Dendritic cell treated with granulocyte-macrophage colony-stimulating factor and Interleukin-4, amounts not matched to agents 40 ng/mL and 50 ng/mL, for 4 days (primary cell): ENCODE data around the gene KLK10.
"Not testable (repeated sequence)": the region's sequence is repeated elsewhere in the genome, so short reads cannot be mapped to it uniquely, and the experiment has no call there.

Experiments
- H3K27ac Mint-ChIP-seq: one replicate; pipeline ENCODE4 v1.8.0; 2022; ENCODE audit warnings: mild to moderate bottlenecking, mixed read lengths
- H3K27me3 Mint-ChIP-seq: one replicate; pipeline ENCODE4 v1.8.0; 2022; ENCODE audit warnings: mild to moderate bottlenecking, mixed read lengths
- H3K36me3 Mint-ChIP-seq: one replicate; pipeline ENCODE4 v1.8.0; 2022; ENCODE audit warnings: low read depth, mixed read lengths
- H3K4me1 Mint-ChIP-seq: one replicate; pipeline ENCODE4 v1.8.0; 2022; ENCODE audit warnings: low read depth, mixed read lengths
- H3K4me3 Mint-ChIP-seq: one replicate; pipeline ENCODE4 v1.8.0; 2022; ENCODE audit warnings: mild to moderate bottlenecking, moderate library complexity, mixed read lengths
- H3K9me3 Mint-ChIP-seq: one replicate; pipeline ENCODE4 v1.8.0; 2022; ENCODE audit warnings: mixed read lengths
- intact Hi-C: fragments of 100-400 bp; cut with micrococcal nuclease; formaldehyde crosslinking; loops from one replicate; pipeline ENCODE4 v1.15.0; 2022

KLK10 gene

DNA sequence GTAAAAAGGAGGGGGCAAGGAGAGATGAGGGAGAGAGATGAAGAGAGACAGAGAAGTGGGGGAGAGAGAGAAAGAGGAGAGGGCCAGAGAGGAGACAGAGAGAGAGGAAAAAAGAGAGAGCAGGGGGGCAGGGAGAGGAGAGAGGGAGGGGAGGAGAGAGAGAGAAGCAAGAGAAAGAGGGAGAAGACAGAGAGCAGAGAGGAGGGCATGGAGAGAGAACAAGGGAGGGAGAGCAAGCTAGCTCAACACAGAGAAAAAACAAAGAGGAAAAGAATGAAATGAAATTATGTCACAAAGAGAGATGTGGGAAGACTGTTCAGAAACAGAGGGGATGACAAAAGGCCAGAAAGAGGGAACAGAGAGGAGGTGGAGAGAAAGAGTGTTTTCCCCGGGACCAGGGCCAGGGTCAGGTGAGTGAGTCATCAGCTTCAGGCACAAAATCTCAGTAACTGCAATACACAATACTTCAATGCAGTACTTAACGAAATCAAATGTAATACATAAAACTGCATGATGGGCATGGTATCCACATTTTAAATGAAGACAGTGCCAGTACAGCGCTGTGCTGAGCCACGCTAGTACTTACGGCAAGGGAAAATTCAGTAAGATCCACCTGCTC, 40.6 kb downstream of the KLK10 start:
- Mint-ChIP-seq H3K4me1 (no peaks in the 10 kb centered on the region), H3K36me3 (no peaks in the 10 kb centered on the region), H3K4me3 (no peak overlapping the region), H3K9me3 (no peaks in the 10 kb centered on the region), H3K27ac (no peak overlapping the region), H3K27me3 (peaks cover 40% of the 10 kb centered on the region)
- intact Hi-C loops: no loop called here

DNA sequence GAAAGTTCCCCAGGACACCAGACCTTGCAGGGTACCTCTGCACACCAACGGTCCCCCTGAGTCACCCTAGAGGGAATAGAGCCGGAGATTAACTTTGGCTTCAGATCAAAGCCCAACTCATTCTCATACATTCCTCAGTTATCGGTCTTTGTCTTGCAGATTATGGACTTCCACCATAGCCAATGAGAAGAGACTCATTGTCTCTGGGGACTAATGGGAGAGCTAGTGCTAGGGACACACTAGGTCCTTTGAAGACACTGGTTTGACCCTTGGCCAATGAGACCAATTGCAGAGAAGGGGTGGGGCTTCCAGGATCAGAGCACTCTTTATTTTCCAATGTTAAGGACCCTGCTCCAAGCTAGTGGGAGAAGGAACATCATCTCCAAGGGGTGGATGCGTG, 41.9 kb downstream of the KLK10 start:
- H3K27me3 Mint-ChIP-seq: peaks cover 34% of the 10 kb centered on the region
- H3K4me1 Mint-ChIP-seq: no peaks in the 10 kb centered on the region
- H3K4me3 Mint-ChIP-seq: no peak overlapping the region
- no peaks in the 10 kb centered on the region for H3K36me3 Mint-ChIP-seq
- intact Hi-C loops: no loop called here
- H3K9me3 Mint-ChIP-seq: no peaks in the 10 kb centered on the region
- no peak overlapping the region for H3K27ac Mint-ChIP-seq

DNA sequence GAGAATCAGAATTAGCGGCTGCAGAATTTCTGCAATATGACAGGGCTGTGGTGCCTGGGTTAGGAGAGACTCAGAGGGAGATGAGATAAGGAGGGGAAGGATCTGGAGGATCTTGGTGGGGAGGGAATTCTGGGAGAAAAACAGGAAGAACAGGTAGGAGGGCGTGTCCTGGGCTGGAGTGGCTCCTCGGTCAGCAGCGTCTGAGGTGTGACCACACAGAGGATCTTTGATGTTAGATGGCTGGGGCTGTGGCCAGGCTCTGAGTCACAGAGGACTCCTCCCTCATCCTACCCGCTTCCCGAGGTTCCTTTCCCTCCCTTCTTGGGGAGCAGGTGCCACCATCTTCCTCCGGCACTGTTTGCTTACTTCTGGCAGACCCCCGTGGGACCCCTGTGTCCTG, 43.7 kb downstream of the KLK10 start:
- H3K27me3 Mint-ChIP-seq: peaks cover 22% of the 10 kb centered on the region
- no peaks in the 10 kb centered on the region for H3K9me3 Mint-ChIP-seq
- intact Hi-C loops: no loop called here
- no peak overlapping the region for H3K4me3 Mint-ChIP-seq
- H3K36me3 Mint-ChIP-seq: no peaks in the 10 kb centered on the region
- no peak overlapping the region for H3K27ac Mint-ChIP-seq
- no peaks in the 10 kb centered on the region for H3K4me1 Mint-ChIP-seq

DNA sequence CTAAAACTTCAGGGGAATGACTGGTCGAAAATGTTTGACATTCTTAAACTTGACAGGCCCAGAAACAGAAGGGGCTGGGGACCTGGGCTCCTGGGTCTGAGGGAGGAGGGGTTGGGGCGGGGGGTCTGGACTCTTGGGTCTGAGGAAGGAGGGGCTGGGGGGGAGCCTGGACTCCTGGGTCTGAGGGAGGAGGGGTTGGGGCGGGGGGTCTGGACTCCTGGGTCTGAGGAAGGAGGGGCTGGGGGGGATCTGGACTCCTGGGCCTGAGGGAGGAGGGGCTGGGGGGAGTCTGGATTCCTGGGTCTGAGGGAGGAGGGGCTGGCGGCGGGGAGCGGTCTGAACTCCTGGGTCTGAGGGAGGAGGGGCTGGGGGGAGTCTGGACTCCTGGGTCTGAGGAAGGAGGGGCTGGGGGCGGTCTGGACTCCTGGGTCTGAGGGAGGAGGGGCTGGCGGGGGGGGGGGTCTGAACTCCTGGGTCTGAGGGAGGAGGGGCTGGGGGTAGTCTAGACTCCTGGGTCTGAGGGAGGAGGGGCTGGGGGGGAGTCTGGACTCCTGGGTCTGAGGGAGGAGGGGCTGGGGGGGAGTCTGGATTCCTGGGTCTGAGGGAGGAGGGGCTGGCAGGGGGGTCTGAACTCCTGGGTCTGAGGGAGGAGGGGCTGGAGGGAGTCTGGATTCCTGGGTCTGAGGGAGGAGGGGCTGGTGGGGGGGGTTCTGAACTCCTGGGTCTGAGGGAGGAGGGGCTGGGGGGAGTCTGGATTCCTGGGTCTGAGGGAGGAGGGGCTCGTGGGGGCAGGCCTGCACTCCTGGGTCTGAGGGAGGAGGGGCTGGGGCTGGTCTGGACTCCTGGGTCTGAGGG, 44.6 kb downstream of the KLK10 start:
- H3K27ac Mint-ChIP-seq: no peak overlapping the region
- no peaks in the 10 kb centered on the region for H3K9me3 Mint-ChIP-seq
- H3K36me3 Mint-ChIP-seq: no peaks in the 10 kb centered on the region
- no peaks in the 10 kb centered on the region for H3K4me1 Mint-ChIP-seq
- no peak overlapping the region for H3K4me3 Mint-ChIP-seq
- peaks cover 23% of the 10 kb centered on the region for H3K27me3 Mint-ChIP-seq
- intact Hi-C loops: no loop called here

DNA sequence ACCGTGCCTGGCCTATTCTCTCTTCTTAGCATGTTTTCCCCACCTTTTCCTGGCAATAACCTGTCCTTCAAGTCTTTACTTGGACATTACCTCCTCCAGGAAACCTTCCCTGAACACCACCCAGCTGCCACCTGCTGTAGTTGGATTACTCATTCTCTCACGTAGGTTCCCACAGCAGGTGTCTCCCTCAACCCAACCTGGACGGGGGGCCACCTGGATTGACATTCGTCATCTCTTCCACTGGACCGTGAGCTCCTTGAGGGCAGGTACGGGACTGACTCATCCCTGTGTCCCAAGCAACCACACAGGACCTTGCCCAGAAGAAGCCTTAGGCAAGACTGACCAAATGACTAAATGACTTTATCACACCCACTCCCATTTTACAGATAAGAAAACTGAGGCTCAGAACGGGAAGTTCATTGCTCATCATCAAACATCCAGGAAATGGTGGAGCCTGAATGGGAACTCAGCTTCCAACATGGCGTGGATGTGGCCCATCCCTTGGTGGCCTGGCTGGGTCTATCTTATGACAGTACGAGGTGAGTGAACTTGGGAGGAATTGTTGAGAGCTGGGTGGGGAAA, 46.6 kb downstream of the KLK10 start:
- Mint-ChIP-seq H3K27ac (no peak overlapping the region), H3K4me3 (no peak overlapping the region), H3K36me3 (no peaks in the 10 kb centered on the region), H3K27me3 (peaks cover 19% of the 10 kb centered on the region), H3K4me1 (no peaks in the 10 kb centered on the region), H3K9me3 (no peaks in the 10 kb centered on the region)
- intact Hi-C loops: no loop called here

DNA sequence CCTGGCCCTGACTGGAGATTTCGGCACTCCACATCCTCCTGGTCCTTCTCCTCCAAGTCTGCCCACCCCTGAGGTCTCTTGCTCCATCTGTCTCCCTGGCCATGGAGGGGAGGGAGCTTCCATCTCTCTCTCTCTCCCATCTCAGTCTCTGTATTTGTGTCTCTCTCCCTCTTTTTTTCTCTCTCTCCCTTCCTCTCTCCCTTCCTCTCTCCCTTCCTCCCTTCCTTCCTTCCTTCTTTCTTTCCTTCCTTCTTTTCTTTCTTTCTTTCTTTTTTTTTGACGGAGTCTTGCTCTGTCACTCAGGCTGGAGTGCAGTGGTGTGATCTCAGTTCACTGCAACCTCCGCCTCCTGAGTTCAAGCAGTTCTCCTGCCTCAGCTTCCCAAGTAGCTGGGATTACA, 49.7 kb downstream of the KLK10 start:
- intact Hi-C loops, H3K27ac Mint-ChIP-seq, H3K4me1 Mint-ChIP-seq, H3K9me3 Mint-ChIP-seq, H3K4me3 Mint-ChIP-seq, H3K36me3 Mint-ChIP-seq: not testable (repeated sequence)
- peaks cover 18% of the 10 kb centered on the region for H3K27me3 Mint-ChIP-seq

DNA sequence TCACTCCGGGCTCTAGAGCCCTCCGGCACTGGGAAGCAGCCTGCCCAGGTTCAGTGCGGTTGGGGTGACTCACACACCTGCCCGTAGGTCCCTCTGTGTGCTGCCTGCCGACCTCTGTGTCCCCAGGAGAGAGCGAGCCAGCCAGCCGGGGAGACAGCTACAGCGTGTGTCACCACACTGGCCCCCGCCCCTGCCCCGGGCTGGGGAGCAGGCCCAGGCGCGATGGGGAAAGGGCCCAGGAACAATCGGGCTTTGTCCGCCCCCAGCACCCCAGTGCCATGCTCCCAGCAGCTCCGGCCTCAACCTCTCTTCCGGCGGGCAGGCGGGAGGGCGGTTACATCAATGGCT, 50.1 kb downstream of the KLK10 start, which contains the start of gene KLK6:
Gene KLK6 (minus strand): TSS at position 179 of the 348 bp plus-strand sequence. CDS start 1,487 bp downstream, outside the sequence.
- Mint-ChIP-seq H3K27me3 (peaks cover 18% of the 10 kb centered on the region), H3K36me3 (no peaks in the 10 kb centered on the region), H3K4me1 (no peaks in the 10 kb centered on the region), H3K9me3 (no peaks in the 10 kb centered on the region), H3K27ac (no peak within 1 kb of the TSS), H3K4me3 (no peak within 1 kb of the TSS)
- intact Hi-C loops: no loop called here

DNA sequence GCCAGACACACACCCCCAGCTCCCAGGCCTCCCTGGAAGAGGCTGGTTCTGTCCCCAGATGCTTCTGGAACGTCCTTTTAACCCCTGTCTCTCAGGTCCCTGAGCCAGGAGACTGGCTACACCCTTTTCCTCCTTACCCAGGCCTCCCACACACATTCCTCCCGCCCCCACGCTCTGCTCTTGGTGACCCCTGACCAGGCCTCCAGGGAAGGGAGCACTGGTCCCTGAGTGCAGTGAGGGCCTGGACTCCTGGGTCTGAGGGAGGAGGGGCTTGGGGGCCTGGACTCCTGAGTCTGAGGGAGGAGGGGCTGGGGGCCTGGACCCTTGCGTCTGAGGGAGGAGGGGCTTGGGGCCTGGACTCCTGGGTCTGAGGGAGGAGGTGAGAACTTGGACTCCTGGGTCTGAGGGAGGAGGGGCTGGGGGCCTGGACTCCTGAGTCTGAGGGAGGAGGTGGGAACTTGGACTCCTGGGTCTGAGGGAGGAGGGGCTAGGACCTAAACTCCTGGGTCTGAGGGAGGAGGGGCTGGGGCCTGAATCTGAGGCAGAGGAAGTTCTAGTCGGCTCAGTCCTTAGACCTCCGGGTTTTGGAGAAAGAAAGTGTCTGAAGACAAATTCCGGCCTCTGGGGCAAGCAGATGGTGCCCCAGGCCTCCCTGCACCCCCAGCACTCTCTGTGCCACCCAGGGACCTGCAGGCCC, 50.6 kb downstream of the KLK10 start:
- no peaks in the 10 kb centered on the region for H3K36me3 Mint-ChIP-seq
- H3K27ac Mint-ChIP-seq: no peak overlapping the region
- no peak overlapping the region for H3K4me3 Mint-ChIP-seq
- peaks cover 20% of the 10 kb centered on the region for H3K27me3 Mint-ChIP-seq
- H3K9me3 Mint-ChIP-seq: no peaks in the 10 kb centered on the region
- intact Hi-C loops: no loop called here
- no peaks in the 10 kb centered on the region for H3K4me1 Mint-ChIP-seq

DNA sequence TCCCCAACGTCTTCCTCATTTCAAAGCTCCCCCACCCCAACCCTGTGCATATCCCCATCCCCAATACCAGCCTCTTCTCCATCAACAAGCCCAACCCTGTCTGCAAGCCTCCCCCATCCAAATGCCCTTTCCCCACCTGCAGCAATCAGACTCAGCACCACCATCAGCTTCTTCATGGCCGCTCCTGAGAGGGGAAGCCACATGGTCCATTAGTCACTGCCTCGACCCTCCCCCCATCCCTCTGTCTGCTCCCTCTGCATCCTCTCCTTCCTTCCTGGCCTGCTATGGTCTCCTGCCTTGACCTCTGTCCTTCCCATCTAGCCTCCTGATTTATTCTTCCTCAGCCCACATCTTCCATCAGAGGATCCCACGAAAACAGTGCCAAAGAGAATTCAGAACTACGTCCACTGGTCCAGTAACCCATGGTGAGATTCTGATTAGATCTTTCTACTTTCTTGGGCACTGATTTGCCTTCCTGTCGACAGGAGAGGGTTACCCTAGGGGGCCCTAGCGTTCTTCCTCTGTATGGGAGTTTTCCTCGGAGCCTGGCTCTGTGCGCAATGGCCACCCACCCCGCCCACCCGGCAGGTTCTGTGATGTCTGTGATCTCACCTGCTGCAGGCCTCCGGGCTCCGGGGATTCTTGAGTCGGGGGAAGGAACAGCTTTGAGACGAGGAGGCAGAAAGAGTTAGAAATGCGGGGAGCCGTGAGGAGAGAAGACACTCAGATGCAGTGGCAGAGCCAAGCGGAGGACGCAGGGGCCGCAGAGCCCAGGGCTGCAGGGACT, 51.4 kb downstream of the KLK10 start:
- intact Hi-C loops: no loop called here
- no peaks in the 10 kb centered on the region for H3K36me3 Mint-ChIP-seq
- H3K4me3 Mint-ChIP-seq: no peak overlapping the region
- H3K27ac Mint-ChIP-seq: no peak overlapping the region
- no peaks in the 10 kb centered on the region for H3K4me1 Mint-ChIP-seq
- H3K27me3 Mint-ChIP-seq: peaks cover 20% of the 10 kb centered on the region
- peaks cover 1% of the 10 kb centered on the region for H3K9me3 Mint-ChIP-seq

DNA sequence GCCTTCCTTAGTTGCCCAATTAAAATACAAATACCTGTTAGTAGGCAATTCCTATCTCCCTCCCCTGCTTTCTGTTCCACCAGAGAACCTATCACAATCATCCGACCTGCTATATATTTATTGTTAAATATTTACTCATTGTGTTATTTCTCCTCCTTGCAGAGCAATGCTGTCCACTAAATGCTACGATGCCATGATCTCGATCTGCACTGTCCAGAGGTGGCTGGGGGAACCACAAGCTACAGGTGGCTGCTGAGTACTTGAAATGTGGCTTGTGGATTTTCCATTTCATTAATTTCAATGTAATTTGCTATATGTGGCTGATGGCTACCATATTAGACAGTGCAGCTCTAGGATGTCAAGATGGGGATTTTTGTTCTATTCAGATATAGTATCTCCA, 55.2 kb downstream of the KLK10 start:
- intact Hi-C loops: no loop called here
- Mint-ChIP-seq H3K36me3 (no peaks in the 10 kb centered on the region), H3K27ac (no peak overlapping the region), H3K27me3 (peaks cover 18% of the 10 kb centered on the region), H3K4me1 (no peaks in the 10 kb centered on the region), H3K4me3 (no peak overlapping the region), H3K9me3 (peaks cover 26% of the 10 kb centered on the region)

DNA sequence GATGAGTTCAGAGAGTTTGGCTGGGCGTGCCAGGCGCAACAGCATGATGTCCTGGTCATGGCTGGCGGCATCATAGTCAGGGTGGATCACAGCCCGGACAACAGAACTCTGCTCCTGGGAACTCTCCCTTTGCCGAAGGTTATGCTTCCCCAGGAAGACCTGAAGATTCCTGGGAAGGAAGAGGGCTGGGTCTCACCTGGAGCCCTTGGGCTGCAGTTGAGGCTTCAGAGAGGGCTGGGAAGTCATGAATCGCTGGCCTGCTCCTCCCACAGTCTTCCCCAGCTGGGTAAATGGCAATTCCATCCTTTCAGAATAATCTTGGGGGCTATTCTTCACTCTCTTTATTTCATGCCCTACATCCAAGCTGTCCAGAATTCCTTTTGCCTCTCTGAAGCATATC, 56.1 kb downstream of the KLK10 start:
- H3K27me3 Mint-ChIP-seq: peaks cover 17% of the 10 kb centered on the region
- peaks cover 28% of the 10 kb centered on the region for H3K9me3 Mint-ChIP-seq
- no peak overlapping the region for H3K4me3 Mint-ChIP-seq
- intact Hi-C loops: no loop called here
- no peak overlapping the region for H3K27ac Mint-ChIP-seq
- no peaks in the 10 kb centered on the region for H3K4me1 Mint-ChIP-seq
- H3K36me3 Mint-ChIP-seq: no peaks in the 10 kb centered on the region
